Endothelial cell of hepatic sinusoid (primary cell): ENCODE data around the gene PRX.
"Not testable (repeated sequence)": the region's sequence is repeated elsewhere in the genome, so short reads cannot be mapped to it uniquely, and the experiment has no call there.

ENCODE experiments used
- in situ Hi-C: cut with HindIII; loops from 2 replicates; pipeline ENCODE4 v1.10.0; 2017; ENCODE audit warnings: low sequenced_read_pairs

Gene PRX

GRCh38 chr19:40413291-40413845 lies at the start of gene PRX:
Gene PRX, minus strand, starts transcription at chr19:40413378. Its CDS starts 5,446 bp downstream, at chr19:40407932.
- in situ Hi-C loops, result no loop called here

DNA sequence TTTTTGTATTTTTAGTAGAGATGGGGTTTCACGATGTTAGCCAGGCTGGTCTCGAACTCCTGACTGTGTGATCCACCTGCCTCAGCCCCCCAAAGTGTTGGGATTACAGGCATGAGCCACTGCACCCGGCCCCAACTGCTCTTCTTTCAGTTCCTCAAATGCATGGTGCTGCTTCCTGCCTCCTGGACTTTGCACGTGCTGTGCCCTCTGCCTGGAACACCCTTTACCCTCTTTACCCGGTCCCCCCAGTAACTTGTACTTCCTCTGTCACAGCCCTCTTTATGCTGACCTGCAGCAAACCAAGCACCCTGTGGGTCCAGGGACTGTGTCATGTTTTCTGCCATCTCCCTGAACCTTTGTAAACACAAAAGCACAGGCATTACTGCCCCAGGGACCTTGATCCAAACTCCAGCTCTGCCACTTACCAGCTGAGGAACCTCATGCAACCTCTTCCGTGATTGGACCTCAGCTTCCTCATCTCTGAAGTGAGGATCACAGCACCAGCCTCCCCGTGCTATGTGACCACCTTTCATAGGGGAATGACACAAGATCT lies 48.6 kb upstream of the PRX start:
- in situ Hi-C loops, result no loop called here

GRCh38 chr19:40460185-40460584 lies 47.0 kb upstream of the PRX start:
- in situ Hi-C loops, result no loop called here

DNA sequence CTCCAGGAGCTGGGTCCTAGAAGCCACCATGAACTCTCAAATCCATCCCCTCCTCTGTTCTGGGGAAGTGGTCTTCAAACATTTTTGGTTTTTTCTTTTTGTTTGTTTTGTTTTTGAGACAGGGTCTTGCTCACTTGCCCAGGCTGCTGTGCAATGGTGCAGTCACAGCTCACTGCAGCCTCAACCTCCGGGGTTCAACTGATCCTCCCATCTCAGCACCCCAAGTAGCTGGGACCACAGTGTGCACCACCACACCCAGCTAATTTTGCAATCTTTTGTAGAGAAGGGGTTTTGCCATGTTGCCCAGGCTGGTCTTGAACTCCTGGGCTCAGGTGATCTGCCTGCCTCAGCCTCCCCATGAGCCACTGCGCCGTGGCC lies 45.4 kb upstream of the PRX start:
- in situ Hi-C loops, result no loop called here

DNA sequence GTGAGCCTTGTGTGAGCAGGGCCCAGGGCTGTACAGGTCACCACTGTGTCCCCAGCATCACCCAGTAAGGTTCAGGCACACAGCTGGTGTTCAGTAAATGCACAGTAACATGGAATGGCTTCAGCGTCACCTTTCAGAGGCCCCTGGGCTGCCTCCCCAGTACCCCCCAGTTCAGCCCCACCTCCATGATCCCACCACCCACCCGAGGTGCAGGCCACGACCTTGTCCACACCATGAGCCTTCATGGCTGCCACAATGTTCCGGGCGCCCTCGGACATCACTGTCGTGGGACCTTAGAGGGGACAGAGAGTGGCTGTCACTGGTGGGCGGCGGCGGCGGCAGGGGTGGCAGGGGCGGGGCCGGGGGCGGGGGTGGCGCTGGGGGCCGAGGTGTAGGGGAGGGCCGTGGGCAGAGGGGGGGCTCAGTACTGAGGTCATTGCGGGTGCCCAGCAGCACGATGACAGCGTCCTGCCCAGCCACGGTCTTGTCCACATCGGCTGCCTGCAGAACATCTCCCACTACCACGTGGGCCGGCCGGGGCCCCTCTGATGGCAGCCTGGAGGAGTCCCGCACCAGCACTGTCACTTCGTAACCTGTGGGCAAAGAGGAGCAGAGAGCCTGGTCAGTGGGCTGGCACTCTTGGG lies 44.9 kb upstream of the PRX start:
- in situ Hi-C loops, result no loop called here

- in situ Hi-C loops, result no loop called here
Observed at GRCh38 chr19:40457048-40457447, 43.9 kb upstream of the PRX start.

GRCh38 chr19:40453943-40454342 lies 40.8 kb upstream of the PRX start:
- in situ Hi-C loops, result not testable (repeated sequence)

DNA sequence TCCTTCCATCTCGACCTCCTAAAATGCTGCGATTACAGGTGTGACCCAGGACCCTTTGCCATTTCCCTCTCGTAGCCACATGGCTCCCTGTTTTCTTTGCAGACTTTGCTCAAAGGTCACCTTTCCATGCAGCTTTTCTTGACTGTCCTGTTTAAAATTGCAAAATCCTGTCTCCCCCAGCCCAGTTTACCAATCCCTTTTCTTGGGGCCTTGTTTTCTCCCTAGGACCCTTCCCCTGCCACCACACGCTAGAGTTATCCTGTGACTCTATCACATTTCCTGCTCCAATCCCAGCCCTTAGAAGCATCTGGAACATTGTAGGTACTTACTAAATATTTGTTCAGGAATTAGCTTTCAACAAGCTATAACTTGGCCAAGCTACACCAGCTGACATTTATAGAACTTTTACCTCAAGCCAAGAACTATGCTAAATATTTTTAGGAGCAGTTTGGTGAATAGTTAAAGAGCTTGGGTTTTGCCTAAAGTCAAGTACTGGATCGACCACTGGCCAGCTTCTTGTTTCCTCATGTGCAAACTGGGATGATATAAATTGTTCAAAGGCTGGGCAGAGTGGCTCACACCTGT lies 40.1 kb upstream of the PRX start:
- in situ Hi-C loops, result no loop called here

DNA sequence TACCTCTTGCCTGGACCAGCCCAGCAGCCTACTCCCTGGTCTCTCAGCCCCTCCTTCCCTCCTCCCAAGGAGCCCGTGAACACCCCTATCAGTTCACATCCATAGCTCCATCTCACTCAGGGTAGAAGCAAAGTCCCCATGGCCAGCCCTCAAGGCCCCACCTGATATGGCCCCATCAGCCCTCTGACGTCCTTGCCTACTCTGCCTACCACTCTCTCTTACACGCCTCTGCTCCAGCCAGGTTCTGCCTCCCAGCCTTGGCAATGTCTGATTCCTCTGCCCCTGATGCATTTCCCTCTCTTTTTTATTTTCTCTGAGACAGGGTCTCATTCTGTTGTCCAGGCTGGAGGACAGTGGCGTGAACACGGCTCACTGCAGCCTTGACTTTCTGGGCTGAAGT lies 38.8 kb upstream of the PRX start:
- in situ Hi-C loops, result no loop called here

DNA sequence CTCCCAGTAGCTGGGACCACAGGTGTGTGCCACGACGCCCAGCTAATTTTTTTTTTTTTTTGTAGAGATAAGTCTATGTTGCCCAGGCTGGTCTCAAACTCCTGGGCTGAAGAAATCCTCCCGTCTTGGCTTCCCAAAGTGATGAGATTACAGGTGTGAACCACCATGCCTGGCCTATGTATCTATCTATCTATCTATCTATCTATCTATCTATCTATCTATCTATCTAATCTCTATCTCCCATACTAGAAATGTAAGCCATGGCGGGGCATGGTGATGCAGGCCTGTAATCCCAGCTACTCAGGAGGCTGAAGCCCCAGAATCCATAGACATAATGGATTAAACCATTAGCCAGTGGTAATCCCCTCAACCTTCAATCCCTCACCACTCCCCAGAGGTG lies 37.5 kb upstream of the PRX start:
- in situ Hi-C loops, result no loop called here

DNA sequence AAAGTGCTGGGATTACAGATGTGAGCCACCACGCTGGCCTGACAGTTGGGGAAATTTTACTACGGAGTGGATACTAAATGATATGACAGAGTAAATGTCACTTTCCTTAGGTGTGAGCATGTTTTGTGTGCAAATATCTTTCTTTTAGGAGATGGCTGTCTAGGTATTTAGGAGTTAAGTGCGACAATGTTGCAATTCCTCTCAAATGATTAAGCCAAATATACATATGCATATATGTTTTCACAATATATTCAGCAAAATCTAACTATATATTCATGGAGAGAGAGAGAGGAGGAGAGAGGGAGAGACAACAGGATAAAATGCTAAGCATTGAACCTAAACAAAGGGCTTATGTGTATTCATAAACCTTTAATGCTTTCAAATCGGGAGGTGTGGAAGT lies 36.3 kb upstream of the PRX start:
- in situ Hi-C loops, result loop anchor here (10.0 kb wide), 1 partner anchor 165 kb away; no protein-coding TSS in a partner anchor

- in situ Hi-C loops, result loop anchor here (10.0 kb wide), 1 partner anchor 168 kb away; no protein-coding TSS in a partner anchor
Observed at GRCh38 chr19:40446263-40446784, 33.1 kb upstream of the PRX start.

DNA sequence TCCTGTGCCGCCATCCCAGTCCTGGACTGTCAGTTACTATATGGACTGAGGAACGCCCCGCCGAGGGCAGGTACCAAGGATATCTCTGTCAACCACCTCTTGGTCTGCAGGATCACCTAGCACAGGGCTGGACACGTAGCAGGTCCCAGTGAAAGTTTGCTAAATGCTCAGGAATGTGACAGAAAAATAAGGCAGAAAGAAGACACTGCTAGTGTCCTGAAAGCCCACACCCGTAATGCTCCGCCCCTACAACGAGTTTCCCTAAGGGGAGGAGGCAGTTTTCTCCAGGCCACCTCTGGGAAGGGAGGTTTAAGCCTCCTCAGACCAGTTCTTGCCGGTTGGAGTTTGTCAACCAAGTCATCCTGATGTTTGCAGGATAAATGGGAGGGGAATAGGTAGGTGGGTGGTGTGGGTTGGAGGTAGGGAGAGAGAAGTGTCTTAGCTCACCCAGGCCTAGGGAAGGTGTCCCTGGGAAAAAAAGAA lies 32.6 kb upstream of the PRX start:
- in situ Hi-C loops, result loop anchor here (10.0 kb wide), 1 partner anchor 169 kb away; no protein-coding TSS in a partner anchor

GRCh38 chr19:40444825-40445312 lies 31.7 kb upstream of the PRX start:
- in situ Hi-C loops, result loop anchor here (10.0 kb wide), 1 partner anchor 170 kb away; no protein-coding TSS in a partner anchor

DNA sequence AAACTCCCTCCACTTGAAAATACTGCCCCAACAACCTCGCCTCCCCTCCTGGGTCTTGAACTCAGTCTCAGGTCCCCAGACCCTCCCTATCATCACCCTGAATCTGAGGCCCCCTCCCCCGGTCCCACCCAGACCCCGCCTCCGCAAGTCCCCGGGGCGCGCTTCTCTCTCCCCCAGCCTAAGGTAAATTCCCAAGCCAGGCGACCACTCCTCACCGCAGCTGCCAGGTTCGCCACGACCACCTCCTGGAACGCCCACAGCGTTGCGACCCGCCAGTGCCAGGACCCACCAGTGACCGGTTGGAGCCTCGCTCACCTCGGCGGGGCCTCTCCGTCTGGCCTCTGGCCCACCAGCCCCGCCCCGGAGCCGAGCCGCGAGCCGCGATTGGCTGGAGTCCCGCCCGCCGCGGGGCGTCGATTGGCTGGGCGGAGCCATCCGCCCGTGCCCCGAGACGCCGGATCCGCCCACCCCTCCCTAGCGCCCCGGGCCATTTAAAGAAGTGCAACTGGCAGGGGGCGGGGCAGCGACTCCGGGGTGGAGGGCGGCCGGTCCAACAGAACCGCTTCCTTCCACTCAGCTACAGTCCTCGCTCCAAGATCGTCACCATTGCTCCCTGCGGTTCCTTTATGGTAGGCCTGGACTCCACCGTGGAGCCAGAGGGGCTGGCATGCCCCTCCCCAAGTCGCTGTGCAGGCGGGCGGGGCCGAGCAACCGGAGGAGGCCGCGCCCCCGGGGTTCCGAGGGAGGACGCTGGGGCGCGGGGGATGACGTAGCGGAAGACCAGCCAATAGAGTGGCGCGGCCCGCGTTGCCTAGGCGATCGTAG lies 31.0 kb upstream of the PRX start, which contains the start of gene SERTAD3:
Gene SERTAD3, minus strand, starts transcription at position 336 of the 825 bp plus-strand sequence. CDS start 2,255 bp downstream, outside the sequence.
- in situ Hi-C loops, result loop anchor here (10.0 kb wide), 1 partner anchor 171 kb away; no protein-coding TSS in a partner anchor

GRCh38 chr19:40443131-40443999 lies 30.2 kb upstream of the PRX start:
- in situ Hi-C loops, result loop anchor here (10.0 kb wide), 1 partner anchor 171 kb away; no protein-coding TSS in a partner anchor

DNA sequence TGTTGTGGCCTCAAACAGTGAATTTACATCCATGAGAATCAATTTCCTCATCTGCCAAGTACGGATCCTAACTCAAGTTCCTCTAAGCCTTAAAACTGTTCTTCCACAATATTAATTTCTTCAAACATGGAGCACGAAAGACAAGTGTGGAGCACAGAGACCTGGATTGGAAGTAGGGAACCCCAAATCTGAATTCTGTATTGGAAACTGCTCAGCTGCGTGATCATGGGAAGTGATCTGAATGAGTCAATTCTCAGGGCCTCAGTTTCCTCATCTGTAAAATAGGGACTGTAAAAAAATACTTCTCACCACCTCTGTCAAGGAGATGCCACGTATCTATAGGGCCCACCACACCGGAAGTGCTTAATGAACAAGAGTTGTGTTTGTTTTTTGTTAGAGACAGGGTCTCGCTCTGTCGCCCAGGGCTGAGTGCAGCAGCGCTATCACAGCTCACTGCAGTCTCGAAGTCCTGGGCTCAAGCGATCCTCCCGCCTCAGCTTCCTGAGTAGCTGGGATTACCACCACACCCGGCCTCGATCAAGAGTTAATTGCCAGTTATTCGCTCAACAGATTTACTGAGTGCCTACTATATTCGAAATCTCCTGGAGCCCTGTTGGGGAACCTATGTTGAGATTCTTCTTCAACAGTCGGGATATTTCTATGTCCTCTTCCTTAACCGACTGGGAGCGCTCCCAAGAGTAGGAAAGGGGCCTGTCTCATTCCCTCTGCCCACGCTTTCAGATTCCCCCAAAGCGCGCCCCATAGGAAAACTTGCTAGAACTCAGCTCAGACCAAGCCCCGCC lies 29.4 kb upstream of the PRX start:
- in situ Hi-C loops, result loop anchor here (10.0 kb wide), 1 partner anchor 172 kb away; no protein-coding TSS in a partner anchor

DNA sequence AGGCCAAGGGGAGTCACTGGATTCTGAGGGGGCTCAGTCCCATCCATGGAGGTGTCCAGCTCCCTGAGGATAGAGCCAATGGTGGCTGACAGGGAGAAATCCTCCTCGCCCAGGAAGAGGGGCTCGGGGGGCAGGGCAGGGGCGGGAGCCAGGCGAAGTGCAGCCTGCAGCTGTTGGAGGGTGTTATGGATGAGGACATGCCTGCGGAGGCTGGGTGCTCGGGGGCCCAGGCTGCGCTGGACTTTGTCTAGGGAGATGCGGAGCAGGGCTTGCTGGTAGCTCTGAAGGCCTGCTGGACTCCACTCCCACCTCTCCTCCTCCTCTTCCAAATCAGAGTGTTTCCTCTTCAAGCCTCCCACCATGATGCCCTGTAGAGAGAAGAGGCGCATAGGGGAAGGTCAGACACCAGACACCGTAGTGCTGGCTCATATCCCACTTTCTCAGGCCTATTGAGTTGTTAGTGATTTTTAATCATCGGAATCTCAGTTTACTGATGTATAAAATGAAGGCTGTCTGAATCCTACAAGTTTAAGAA lies 28.6 kb upstream of the PRX start:
- in situ Hi-C loops, result loop anchor here (10.0 kb wide), 1 partner anchor 173 kb away; no protein-coding TSS in a partner anchor
